Fibroblast of skin of left biceps (primary cell): ENCODE measurements around the gene SERAC1.
A peak's percentile ranks its signal among the peaks of the same experiment; 100 is the strongest.

Experiments used
- DNase-seq, 2 experiments: peaks; one replicate each; pipeline ENCODE4 v3.0.0-alpha.2; 2013; ENCODE audit warnings: low read depth in 2 of 2

The SERAC1 gene

GRCh38 chr6:158122048-158122447 is 46.0 kb downstream of the SERAC1 start:
- no peak for DNase-seq

DNA sequence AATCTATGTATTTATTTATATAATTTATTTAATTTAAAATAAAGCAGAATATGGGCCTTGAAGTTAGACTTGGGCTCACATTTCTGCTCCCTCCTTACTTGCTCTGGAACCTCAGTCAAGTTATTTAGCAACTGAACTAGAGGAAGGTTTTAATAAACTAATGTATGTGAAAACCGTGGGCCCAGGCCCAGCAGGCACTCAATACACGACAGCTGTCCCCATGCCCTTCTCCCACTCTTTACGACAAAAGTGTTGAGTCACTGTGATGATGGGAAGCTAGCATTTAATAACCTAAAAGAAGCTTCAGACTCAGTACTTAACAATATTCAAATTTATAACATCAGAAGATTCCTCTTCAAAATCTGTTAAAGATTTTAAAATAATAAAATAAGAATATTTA is 46.7 kb downstream of the SERAC1 start:
- DNase-seq: no peak

DNA sequence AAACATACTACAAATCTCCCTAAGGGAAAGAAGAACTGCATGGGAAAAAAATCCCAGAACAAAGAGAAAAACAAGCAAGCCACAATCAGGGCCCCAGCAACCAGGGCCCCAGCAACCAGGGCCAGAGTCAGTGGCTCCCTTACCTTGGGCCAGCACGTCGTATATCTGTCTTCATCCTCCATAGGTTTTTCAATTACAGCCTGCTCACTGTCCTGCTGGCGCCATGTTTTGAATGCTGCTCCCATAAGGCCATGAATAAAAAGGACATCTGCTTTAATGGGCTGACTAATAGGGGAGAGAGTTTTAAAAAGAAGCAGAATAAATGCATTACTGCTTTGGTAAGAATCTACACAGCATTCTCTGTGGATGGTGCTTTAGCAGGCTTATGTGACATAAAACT is 49.2 kb downstream of the SERAC1 start:
- DNase-seq: no peak

DNA sequence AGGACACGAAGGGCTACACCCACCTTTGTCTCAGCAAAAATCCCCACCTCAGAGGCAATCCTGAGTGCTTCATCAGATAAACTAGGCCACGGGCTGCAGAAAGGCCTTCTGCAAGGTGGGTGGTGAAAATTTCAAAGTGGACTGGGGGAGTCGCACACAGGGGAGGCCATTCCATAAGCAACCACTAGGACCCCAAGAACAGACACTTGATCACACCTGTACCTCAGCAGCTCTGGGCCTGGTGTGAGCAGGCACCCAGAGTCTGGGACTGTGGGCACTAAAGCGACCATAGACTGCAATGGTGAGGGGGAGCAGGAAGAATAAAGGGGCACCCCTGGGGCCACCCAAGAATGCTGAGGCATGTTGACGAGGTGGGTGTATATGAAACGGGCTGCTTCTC is 52.6 kb downstream of the SERAC1 start:
- DNase-seq: no peak

- no peak for DNase-seq
Observed at GRCh38 chr6:158115102-158115501, 53.0 kb downstream of the SERAC1 start.

- no peak for DNase-seq
Observed at GRCh38 chr6:158113802-158114201, 54.3 kb downstream of the SERAC1 start.

GRCh38 chr6:158111987-158112386 is 56.1 kb downstream of the SERAC1 start:
- no peak for DNase-seq

- DNase-seq: no peak
Observed at GRCh38 chr6:158110986-158111385, 57.1 kb downstream of the SERAC1 start.

- DNase-seq: peak in 1 of 2 experiments; percentile 10
Observed at GRCh38 chr6:158109748-158110147, 58.3 kb downstream of the SERAC1 start.

DNA sequence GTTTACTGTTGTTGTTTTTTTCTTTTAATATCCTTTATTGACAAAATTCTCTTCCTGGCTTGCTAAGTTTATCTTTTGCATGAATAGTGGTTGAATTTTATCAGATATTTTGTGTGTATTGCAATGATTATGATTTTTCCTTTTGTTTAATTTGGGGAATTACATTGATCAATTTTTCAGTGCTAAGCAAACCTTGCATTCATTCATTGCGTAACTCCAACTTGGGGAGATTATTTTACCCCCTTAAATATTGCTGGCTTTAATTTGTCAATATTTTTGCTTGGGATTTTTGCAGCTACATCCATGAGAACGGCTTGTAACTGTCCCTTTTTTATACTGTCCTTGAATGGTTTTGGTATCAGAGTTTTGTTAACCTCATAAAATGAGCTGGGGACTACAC is 63.4 kb downstream of the SERAC1 start:
- DNase-seq: no peak

DNA sequence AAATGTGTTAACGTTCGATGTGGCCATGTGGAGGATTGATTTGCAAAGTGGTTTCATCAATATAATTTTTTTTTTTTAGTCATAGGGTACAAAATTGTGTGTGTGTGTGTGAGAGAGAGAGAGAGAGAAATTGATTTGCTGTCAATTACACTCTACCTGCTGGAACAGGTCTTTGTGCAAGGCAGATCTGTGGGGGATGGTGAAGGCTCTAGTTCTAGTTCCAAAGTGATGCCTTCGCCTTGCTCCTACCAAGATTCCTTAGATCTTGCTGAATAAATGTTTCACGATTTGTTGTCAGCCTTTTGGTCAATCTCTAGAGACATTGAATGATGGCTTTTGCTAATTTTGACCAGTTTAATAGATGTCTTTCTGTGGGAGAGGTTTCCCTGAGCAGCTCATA is 64.8 kb downstream of the SERAC1 start:
- no peak for DNase-seq

- DNase-seq: no peak
Observed at GRCh38 chr6:158095671-158096070, 72.4 kb downstream of the SERAC1 start.

GRCh38 chr6:158095031-158095430 is 73.0 kb downstream of the SERAC1 start:
- DNase-seq: no peak

GRCh38 chr6:158092806-158093205 is 75.3 kb downstream of the SERAC1 start:
- no peak for DNase-seq

- DNase-seq: no peak
Observed at GRCh38 chr6:158087224-158087867, 80.7 kb downstream of the SERAC1 start.

DNA sequence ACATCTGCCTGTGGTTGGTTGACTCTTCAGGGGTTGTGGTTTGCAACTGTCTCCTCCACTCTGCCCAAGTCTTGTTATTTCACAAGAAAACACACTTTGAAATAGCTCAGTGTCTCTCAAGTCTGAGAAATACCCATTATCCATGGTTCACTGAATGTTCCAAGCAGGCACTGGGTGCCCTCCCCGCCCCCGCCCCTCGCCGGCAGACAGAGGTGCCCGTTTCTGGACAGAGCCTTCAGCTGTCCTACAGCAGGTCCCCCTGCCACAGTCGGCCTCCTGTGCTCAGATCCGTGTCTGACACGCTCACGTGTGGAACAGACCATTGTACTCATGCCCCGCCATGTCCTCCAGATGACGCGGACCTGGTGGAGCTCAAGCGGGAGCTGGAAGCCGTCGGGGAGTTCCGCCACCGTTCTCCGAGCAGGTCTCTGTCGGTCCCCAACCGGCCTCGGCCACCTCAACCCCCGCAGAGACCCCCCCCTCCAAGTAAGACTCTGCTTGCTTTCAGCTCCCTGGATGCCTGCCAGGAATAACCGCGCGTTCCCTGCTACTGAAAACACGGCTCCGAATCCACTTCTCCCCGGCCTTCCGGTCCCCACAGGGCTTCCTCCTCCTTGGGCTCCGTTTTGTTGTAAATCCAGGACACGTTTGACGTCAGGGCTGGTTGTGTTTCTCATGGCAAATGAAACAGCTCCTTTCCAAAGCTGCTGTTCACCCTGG is 81.4 kb downstream of the SERAC1 start:
- DNase-seq: peak; percentile 41 to 45

- DNase-seq: no peak
Observed at GRCh38 chr6:158086054-158086503, 82.0 kb downstream of the SERAC1 start.

DNA sequence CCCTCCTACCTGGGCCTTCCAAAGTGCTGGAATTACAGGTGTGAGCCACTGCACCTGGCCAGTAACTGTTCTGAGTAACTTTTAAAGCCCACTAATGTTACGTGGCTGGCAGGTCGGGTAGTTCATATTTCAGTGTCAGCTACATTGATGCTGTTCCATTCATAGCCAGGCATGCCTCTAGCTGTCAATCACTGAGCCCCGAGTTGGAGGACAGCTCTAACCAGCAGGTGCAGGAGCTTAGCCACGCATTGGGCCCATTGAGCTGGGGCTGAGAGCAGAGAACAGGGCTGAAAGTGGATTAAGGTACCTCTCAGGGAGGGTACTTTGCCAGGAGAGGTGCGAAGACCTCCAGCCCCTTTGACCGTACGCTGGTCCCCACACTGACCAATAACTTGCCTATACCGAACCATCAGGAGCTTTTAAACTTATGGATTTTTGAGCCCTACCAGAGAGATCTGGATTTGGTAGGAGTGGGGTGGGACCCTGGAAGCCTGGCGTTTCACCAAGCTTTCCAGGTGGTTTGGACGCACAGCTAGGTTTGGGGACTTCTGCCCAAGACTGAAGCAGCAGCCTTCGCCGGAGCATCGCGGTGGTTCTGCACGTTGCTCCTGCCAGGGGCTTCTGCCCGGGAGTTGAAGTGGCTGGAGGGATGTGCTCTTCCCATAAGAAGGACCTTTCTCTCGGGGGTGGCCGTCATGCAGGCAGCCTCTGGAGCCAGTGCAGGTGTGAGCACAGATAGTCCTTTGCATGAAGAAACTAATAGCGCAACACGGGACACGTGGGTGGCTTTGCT is 82.6 kb downstream of the SERAC1 start:
- no peak for DNase-seq

- DNase-seq: no peak
Observed at GRCh38 chr6:158083455-158084325, 84.4 kb downstream of the SERAC1 start.

DNA sequence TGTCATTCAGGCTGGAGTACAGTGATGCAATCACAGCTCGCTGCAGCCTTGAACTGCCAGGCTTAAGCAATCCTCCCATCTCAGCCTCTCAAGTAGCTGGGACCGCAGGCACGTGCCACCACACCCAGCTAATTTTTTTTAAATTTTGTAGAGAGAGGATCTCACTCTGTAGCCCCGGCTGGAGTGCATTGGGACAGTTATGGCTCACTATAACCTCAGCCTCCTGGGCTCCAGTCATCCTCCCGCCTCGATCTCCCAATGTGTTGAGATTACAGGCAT is 86.5 kb downstream of the SERAC1 start:
- DNase-seq: no peak

GRCh38 chr6:158080849-158081656 is 87.0 kb downstream of the SERAC1 start:
- no peak for DNase-seq
